HG03521 (cell line): ENCODE results near the gene TOR3A.

ENCODE experiments used
- ATAC-seq: cut with Tn5 transposase; IDR thresholded peaks from one replicate; pipeline ENCODE4 v1.9.1; 2021; ENCODE audit warnings: mild to moderate bottlenecking, moderate library complexity; ENCODE audit not compliant: unreplicated experiment

Gene TOR3A

GRCh38 chr1:179142889-179143299 is 61.0 kb downstream of the TOR3A start:
- ATAC-seq = no peak

GRCh38 chr1:179143322-179143721 is 61.5 kb downstream of the TOR3A start:
- ATAC-seq = no peak

GRCh38 chr1:179144626-179145025 is 62.8 kb downstream of the TOR3A start:
- no peak for ATAC-seq

GRCh38 chr1:179145521-179145920 is 63.7 kb downstream of the TOR3A start:
- no peak for ATAC-seq
